ENCODE results near the gene MED14. TPM values are rescaled to one million over a fixed set of nuclear protein-coding genes. Genes with fewer than 3 reads are reported as not detected.

MED14 gene
- total and polyA plus RNA-seq, 11 donors = 9.8 to 40.9 (median 25.8) TPM

- no peak for ATAC-seq
- H3K9me3 ChIP-seq = no peaks in the 10 kb centered on the region
- H3K4me1 ChIP-seq = no peaks in the 10 kb centered on the region
- WGBS, 4 donors = 49 to 65% (median 56%) methylated on average over 4 of the region's 4 CpGs
- intact Hi-C loops (cut with DNase I) = no loop called here
- no peak for DNase-seq
- peaks cover 0 to 68% (median 37%) of the 10 kb centered on the region in 9 donors for H3K36me3 ChIP-seq
- peaks cover 0 to 14% (median 0%) of the 10 kb centered on the region in 9 donors for H3K27me3 ChIP-seq
- H3K4me3 ChIP-seq = no peak overlapping the region
- TF ChIP-seq, protein P1, sequence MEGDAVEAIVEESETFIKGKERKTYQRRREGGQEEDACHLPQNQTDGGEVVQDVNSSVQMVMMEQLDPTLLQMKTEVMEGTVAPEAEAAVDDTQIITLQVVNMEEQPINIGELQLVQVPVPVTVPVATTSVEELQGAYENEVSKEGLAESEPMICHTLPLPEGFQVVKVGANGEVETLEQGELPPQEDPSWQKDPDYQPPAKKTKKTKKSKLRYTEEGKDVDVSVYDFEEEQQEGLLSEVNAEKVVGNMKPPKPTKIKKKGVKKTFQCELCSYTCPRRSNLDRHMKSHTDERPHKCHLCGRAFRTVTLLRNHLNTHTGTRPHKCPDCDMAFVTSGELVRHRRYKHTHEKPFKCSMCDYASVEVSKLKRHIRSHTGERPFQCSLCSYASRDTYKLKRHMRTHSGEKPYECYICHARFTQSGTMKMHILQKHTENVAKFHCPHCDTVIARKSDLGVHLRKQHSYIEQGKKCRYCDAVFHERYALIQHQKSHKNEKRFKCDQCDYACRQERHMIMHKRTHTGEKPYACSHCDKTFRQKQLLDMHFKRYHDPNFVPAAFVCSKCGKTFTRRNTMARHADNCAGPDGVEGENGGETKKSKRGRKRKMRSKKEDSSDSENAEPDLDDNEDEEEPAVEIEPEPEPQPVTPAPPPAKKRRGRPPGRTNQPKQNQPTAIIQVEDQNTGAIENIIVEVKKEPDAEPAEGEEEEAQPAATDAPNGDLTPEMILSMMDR (IDR thresholded peaks at IDR 0.05) = no peak
- TF ChIP-seq POLR2A (IDR thresholded peaks at IDR 0.05) = no peak
- H3K27ac ChIP-seq = no peak overlapping the region
These were observed 49.9 kb downstream of the MED14 start for GRCh38 chrX:40685362-40685918.

GRCh38 chrX:40684092-40684491, 51.2 kb downstream of the MED14 start:
- ATAC-seq (no peak), DNase-seq (no peak)
- intact Hi-C loops (cut with DNase I) = no loop called here
- TF ChIP-seq, protein P1 (IDR thresholded peaks at IDR 0.05) = no peak
- no peak for TF ChIP-seq POLR2A (IDR thresholded peaks at IDR 0.05)
- Histone ChIP-seq H3K9me3 (no peaks in the 10 kb centered on the region), H3K27me3 (peaks cover 0 to 20% (median 0%) of the 10 kb centered on the region in 9 donors), H3K27ac (no peak overlapping the region), H3K4me3 (no peak overlapping the region), H3K4me1 (no peaks in the 10 kb centered on the region), H3K36me3 (peaks cover 0 to 73% (median 51%) of the 10 kb centered on the region in 9 donors)
- WGBS, 4 donors = 73 to 100% (median 90%) methylated on average over 1 of the region's 1 CpG

GRCh38 chrX:40683245-40683644, 52.1 kb downstream of the MED14 start:
- no peak for TF ChIP-seq POLR2A (IDR thresholded peaks at IDR 0.05)
- TF ChIP-seq, protein P1 (IDR thresholded peaks at IDR 0.05) = no peak
- Histone ChIP-seq H3K36me3 (peaks cover 0 to 74% (median 50%) of the 10 kb centered on the region in 9 donors), H3K4me1 (no peaks in the 10 kb centered on the region), H3K9me3 (no peaks in the 10 kb centered on the region), H3K4me3 (no peak overlapping the region), H3K27ac (no peak overlapping the region), H3K27me3 (peaks cover 0 to 20% (median 0%) of the 10 kb centered on the region in 9 donors)
- 88 to 97% (median 95%) methylated on average over 3 of the region's 3 CpGs for WGBS, 4 donors
- intact Hi-C loops (cut with DNase I) = no loop called here
- no peak for DNase-seq
- no peak for ATAC-seq

- DNase-seq (no peak), ATAC-seq (peak in 3 of 4 donors; percentile 58 to 68 (median 67))
- H3K36me3 ChIP-seq = peaks cover 0 to 95% (median 69%) of the 10 kb centered on the region in 9 donors
- no peak overlapping the region for H3K4me3 ChIP-seq
- H3K27me3 ChIP-seq = peaks cover 0 to 11% (median 0%) of the 10 kb centered on the region in 9 donors
- intact Hi-C loops (cut with DNase I) = no loop called here
- no peak overlapping the region for H3K27ac ChIP-seq
- no peaks in the 10 kb centered on the region for H3K9me3 ChIP-seq
- peaks cover 0 to 9% (median 0%) of the 10 kb centered on the region in 12 donors for H3K4me1 ChIP-seq
- 39 to 61% (median 48%) methylated on average over 6 of the region's 6 CpGs for WGBS, 4 donors
- TF ChIP-seq, protein P1 (IDR thresholded peaks at IDR 0.05) = peak in 4 of 12 donors; percentile 6 to 22 (median 12)
- no peak for TF ChIP-seq POLR2A (IDR thresholded peaks at IDR 0.05)
These were observed 64.2 kb downstream of the MED14 start for GRCh38 chrX:40671126-40671525.
